GM19238 (cell line): ENCODE measurements around the gene MTSS2.

Source experiments
- DNase-seq: peaks from one replicate; pipeline ENCODE4 v3.0.0; 2011; ENCODE audit warnings: low spot score; ENCODE audit not compliant: insufficient read length

Gene MTSS2

GRCh38 chr16:70687671-70688245 lies 1.9 kb upstream of the MTSS2 start:
- no peak for DNase-seq

DNA sequence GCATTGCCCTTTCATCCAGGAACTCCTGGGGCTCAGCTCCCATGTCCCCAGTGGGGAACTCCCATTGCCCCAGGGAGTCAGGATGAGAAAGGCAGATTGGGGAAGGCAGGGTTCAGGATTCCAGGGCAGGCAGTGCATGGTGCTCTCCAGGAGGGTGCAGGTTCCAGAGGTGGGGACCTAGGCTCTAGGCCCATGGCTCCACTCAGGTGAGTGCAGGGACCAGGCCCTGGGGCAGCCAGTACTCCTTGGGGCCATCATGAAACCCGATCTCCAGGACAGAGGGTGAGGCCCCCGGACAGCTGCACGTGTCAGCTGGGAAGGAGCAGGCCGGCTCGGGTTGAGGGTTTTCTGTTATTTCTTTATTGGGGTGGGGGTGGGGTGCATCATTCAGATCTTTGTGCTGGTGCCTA lies 1.3 kb upstream of the MTSS2 start:
- DNase-seq: no peak

- no peak for DNase-seq
Observed at GRCh38 chr16:70686376-70687101, 686 bp upstream of the MTSS2 start.

DNA sequence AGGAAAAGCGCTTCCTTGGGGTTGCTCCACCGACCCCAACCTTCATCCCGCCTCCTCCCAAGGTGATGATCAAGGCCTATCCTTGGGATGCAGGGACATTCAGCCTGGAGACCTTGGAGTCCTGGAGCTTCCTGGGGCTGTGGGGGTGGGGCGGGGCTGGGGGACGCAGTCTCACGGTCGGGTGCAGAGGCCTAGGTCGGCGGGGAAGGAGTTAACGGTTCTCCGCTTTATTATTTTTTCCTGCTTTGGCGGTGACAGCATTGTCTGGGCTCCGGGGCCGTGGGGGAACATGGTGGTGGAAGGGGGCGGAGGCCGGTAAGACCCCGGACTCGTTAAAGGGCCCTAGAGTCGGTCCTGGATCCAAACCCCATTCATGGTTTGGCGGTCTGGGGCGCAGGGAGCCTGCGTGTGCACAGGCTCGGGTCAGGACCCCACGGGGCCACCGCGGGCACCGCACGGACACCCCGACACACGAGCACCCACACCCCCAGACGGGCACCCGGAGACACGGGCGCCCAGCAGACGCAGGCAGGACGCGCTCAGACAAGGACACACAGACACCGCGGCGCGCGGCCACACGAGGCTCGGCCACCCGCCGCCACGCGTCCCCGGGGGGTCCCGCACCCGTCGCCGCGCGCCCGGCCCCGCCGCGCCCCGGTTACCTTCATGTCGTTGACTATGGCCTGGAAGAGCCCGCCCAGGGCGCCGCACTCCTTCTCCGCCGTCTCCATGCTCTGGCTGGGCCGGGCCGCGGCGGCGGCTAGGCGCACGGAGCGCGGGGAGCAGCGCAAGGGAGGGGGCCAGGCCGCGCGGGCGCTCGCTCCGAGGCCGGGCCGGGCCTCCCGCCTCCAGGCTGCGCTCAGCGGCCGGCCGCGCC lies 554 bp downstream of the MTSS2 start:
- DNase-seq: no peak

- no peak for DNase-seq
Observed at GRCh38 chr16:70684146-70685060, 1.4 kb downstream of the MTSS2 start.

DNA sequence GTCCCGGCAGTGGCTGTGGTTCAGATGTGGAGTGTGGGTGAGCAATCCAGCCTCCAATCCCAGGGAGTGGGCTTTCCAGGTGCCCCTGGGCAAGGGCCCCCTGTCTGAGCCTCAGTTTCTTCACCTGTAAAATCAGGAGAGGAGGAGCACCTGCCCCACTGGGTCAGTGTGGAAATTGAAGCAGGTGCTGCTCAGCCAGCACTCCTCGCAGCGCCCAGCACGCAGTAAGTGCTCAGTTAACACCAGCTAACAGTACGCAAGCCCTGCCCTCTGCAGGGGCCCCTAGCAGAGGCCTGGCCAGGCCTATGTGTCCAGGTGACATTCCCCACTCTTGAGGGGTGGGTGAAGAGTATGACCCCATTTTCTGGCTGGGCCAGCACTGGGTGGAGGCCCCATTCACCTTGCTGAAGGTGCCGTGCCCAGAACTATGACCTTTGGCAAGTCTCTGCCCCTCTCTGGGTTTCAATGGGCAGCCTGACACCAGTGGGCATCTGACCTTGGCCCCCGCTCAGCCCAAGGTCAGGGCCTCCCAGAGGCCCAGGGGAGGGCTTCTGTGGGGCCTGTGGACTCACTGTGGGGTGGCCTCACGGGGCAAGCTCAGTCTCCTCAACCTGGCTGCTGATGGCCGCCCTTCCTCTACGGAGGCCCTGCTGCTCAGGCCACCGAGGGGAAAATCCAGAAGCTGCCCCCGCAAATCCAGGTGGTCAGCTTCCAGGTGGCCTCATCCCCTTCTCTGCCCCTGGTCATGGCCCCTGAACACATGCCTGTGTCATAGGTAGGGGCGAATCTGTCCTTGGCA lies 2.5 kb downstream of the MTSS2 start:
- DNase-seq: no peak

DNA sequence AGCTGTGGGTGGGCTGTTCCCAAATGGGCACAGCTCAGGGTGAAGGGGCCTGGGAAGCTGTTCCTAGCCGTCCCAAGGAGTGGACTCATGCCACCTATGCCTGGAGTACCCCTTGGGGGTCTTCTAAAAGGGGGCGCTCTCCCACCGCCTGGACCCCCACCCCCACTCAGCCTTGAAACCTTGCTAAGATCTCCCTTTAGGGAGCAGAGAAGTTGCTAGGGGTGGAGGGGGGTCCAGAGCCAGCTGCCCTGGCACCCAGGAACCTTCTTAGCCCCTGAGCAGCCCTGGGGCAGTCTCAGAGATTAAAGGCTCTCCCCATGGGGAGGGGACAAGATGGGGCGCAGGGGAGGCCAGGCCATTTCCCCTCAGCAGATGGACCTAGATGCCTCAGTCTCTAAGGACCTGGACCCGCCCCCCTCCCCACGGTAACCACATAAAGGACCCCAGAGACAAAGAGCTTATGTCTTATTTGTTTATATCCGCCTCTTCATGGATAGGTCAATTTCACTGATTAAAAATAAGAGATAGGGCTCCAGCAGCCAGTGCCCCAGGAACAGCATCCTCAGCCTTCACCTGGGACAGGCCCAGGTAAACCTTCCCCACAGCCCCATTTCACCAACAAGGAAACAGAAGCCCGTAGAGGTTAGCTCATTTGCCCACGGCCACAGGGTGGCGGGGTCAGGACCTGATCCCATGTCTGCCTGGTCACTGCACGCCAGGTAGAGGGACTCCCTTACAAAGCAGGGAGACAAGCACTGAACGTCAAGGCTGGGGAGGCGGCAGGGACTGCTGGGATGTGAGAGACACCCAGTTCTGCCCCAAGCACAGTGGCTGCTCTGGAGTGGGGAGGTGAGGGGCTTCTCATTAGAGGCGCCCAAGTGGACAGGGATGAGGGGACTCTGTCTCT lies 3.4 kb downstream of the MTSS2 start:
- no peak for DNase-seq

GRCh38 chr16:70681382-70682238 lies 4.2 kb downstream of the MTSS2 start:
- DNase-seq: no peak

DNA sequence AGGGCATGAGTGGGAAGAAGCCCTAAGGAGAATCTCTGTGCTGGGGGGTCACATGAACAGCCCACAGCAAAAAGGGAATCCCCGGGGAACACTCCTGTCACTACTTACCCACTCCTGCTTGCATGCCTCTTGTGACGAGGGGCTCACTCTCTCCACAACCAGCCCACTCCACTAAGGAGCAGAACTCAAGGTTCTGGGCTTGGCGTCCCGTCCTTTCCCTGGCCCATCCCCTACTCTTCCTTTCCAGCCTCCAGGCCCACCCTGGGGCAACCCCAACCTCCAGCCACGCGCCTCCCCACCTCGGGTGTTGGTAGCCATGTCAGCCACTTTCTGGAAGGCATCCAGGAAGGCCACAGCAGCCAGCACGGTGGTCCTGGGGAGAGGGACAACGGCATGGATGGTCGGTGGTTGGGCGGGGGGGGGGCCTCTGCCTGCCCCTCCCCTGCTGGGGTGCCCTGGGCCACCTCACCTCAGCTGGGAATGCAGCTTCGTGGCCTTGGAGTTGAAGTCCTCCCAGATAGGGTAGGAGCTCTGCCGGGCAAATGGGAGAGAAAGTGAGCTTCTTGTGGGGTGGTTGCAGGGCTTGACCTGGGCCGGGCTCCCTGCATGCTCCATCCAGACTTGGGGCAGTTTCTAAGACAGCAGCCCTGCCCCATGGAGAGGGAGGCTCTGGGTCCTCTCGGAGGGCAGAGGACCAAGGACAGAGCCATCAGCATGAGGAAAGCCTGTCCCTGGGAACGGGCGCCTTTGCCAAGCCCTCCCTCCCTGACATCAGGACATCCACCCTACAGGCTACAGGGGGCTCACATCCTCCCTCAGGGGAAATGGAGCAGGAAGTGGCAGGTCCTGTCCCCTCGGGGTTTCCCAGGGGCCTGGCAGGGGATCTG lies 5.1 kb downstream of the MTSS2 start:
- DNase-seq: no peak

DNA sequence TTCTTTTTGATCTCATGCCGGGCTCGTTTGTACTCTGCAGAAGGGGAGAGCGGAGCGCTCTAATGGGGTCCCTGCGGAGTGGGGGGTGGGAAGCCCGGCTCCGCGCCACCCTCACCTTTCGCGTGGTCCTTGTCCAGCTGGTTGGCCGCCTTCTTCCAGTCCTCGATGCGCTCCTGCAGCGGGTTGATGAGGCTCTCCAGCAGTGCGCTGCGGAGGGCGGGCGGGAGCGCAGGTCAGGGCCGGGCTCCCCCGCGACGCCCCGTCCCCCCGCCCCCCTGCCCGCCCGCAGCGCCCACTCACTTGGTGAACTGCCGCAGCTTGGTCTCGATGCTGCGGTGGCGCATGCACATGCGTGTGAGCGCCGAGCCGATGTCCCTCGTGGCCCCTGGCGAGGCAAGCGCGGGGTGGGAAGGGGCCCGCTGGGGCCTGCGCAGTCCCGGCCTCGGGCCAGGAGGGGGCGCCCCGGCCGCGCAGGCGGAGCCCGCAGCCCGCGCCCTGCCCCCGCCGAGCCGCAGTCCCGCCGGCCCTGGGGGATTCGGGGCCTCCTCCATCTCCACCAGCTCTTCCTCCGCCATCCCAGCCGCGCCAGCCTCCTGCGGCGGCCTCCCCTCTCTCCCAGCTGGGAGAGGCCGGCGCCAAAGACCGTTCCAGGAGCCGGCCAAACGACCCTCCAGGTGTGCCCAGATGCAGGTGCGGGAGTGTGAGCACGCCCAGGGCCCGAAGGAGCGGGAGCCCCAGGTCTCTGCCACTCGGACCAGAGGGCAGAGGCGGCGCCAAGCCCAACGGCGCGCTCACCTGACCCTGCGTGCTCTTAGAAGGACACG lies 6.0 kb downstream of the MTSS2 start:
- DNase-seq: no peak

- no peak for DNase-seq
Observed at GRCh38 chr16:70678898-70679670, 6.8 kb downstream of the MTSS2 start.

DNA sequence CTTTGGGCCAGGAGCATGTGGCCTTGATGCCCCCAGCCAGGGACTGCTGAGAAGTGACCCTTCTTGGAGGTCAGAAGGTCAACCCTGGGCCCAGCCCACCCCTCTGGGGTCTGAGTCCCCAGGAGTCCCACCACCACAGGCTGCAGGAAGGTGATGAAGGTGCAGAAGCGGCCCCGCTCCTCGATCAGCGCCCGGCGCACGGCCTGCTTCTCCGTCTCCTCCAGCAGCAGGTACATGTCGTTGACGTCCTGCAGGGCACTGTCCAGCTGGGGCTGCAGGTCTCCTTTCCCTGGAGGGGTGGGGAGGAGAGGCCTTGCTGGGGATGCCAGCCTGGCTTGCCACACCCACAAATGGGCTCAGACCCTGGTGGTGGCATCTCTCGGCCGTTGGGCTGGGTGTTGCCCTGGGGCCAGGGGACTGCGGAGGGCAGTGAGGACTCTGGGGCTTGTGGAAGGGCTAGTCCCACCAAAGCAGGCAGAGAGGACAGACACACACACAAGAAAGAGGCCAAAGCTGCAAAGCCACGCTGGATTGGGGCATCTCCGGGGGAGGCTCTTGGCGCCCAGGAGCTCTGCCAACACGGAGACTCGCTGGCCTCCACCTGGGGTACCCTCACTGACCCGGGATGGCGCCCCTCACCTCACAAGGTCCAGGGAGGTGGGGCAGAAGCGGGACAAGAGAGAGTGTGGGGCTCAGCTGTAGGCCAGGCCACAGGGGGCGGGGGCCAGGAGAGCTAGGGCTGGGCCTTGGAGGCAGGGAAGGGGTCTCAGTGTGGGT lies 7.5 kb downstream of the MTSS2 start:
- no peak for DNase-seq

- no peak for DNase-seq
Observed at GRCh38 chr16:70677499-70678120, 8.2 kb downstream of the MTSS2 start.

DNA sequence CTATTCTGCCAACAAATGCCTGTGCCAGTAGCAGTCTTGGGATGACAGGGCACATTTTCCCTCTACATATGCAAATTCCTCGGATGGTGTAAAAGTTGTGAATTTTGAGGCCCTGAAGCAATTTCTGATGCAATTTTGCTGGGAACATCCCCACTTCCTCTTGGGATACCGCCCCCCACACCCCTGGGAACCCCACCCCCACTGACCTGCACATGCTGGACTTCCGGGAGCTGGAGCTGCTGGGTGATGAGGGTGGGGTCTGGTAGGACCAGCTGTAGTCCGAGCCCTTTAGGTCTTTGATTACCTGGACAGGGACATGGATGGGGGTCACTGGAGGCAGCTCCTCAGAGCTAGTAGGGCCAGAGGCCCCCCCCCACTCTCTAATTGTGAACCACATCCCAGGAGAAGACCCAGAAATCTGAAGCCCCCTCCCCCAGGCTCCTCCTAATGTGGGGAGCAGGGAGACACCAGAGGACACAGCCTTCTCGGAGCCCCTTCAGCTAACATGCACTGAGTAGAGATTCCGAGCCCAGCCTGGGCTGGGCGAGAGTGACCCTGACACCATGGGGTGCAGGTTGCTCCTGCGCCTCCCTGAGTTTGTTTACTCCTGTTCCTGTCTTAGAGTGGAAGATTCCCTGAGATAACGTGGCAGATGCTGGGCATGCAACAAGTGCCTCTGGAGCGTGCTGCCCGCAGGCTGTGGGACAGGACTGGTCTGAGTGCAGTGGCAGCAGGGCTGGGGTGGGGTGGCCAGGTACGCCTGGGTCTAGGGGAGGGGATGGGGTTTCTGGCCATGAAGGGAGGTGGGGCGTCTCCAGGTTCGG lies 9.0 kb downstream of the MTSS2 start:
- DNase-seq: no peak
